Stimulated activated memory B cell treated with anti-CD40 and anti-IgM and Interleukin-4, amounts not matched to agents 10 μg/mL and 1 μg/mL and 100 μg/mL, for 72 hours (primary cell): ENCODE measurements around the gene SDHAF1.
"Not testable (repeated sequence)": the region's sequence is repeated elsewhere in the genome, so short reads cannot be mapped to it uniquely, and the experiment has no call there.

Experiments
- ATAC-seq: fragments of 150-1000 bp; cut with Tn5 transposase; 2 replicates; pipeline ENCODE4 v1.10.0; 2021
- H3K27ac Mint-ChIP-seq: one replicate; pipeline ENCODE4 v1.8.0; 2022; ENCODE audit warnings: mild to moderate bottlenecking, mixed read lengths
- H3K27me3 Mint-ChIP-seq: one replicate; pipeline ENCODE4 v1.8.0; 2022; ENCODE audit warnings: mixed read lengths
- H3K36me3 Mint-ChIP-seq: one replicate; pipeline ENCODE4 v1.8.0; 2022; ENCODE audit warnings: mixed read lengths
- H3K4me1 Mint-ChIP-seq: one replicate; pipeline ENCODE4 v1.8.0; 2022; ENCODE audit warnings: mixed read lengths
- H3K4me3 Mint-ChIP-seq: one replicate; pipeline ENCODE4 v1.8.0; 2022; ENCODE audit warnings: mild to moderate bottlenecking, moderate library complexity, mixed read lengths
- H3K9me3 Mint-ChIP-seq: one replicate; pipeline ENCODE4 v1.8.0; 2022; ENCODE audit warnings: mixed read lengths

The SDHAF1 gene

DNA sequence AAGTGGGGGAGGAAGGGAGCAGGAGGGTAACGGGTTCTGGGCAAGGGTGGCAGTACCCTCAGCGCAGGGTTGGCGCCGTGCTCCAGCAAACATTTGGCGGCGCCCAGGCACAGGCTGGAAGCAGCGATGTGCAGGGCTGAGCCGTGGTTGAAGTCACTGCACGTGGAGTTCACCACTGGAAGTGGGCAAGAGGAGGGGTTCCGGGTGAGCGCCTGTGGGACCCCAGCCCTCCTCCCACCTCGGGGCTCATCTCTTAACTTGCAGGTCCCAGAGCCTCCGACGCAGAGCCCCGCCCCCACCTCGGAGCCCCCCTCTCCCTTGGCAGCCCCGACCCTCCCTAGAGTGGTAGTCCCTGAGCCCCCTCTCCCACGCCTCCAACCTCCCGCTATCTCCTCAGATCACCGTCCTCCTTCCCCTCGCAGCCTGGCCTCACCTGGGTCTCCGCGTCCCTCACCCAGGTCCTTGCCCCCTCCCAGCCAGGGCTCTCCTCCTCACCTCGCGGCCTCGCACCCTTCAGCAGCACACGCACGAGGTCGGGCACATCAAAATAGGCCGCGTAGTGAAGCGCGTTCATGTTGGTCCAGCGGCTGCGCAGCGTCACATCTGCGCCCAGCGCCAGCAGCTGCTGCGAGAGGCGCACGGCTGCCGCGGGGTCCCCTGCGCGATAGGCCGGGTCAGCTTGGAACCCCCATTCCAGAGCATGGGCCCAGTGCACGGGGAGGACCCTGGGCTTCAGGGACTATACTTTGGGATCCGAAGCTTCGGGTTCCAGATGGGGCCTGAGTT lies 31.3 kb downstream of the SDHAF1 start:
- Mint-ChIP-seq H3K36me3 (peaks cover 41% of the 10 kb centered on the region), H3K9me3 (no peaks in the 10 kb centered on the region)

DNA sequence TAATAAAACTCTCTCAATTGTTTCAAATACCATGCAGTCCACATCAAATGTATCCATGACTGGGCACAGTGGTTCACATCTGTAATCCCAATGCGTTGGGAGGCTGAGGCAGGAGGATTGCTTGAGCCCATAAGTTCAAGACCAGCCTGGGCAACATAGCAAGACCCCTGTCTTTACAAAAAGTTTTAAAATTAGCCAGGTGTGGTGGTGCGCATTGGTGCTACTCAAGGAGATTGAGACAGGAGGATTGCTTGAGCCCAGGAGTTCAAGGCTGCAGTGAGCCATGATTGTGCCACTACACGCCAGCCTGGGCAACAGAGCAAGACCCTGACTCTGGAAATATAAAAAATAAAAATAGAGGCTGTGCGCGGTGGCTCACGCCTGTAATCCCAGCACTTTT lies 32.7 kb downstream of the SDHAF1 start:
- H3K4me3 Mint-ChIP-seq = no peak overlapping the region
- no peaks in the 10 kb centered on the region for H3K9me3 Mint-ChIP-seq
- peaks cover 40% of the 10 kb centered on the region for H3K36me3 Mint-ChIP-seq
- no peak overlapping the region for H3K27ac Mint-ChIP-seq
- no peaks in the 10 kb centered on the region for H3K27me3 Mint-ChIP-seq
- ATAC-seq = no peak
- peaks cover 4% of the 10 kb centered on the region for H3K4me1 Mint-ChIP-seq

More for the DNA sequence above, 31.3 kb downstream of the SDHAF1 start:
- no peaks in the 10 kb centered on the region for H3K4me1 Mint-ChIP-seq
- no peak for ATAC-seq
- no peak overlapping the region for H3K4me3 Mint-ChIP-seq
- H3K27me3 Mint-ChIP-seq = no peaks in the 10 kb centered on the region
- no peak overlapping the region for H3K27ac Mint-ChIP-seq

DNA sequence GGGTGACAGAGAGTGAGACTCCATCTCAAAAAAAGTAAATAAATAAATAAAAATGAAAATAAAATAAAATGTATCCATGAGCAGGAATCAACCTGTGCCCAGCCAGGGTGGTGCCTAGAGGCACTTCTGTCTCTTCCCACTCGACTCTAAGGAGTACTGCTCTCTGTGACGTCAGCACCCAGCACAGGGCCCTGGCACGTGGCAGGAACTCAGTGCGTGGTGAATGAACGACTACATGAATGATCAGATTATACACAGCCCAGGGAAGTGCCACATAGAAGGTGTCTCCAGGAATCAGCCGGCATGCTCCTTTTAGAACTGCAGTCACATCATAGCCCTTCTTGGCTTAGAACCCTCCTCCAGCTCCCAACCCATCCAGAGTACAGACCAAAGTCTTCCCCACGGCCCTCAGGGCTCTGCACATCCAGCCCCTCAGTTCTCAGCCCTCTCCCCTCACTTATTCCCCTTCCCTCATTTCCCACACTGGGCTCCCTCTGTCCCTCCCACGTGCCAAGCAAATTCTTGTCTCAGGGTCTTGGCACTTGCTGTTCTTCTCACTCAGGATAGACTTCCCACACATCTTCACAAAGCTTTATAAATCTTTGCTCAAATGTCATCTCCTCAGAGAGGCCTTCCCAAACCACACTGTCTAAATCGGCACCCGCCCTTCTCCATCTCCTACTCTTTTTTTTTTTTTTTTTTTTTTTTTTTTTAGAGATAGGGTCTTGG lies 33.5 kb downstream of the SDHAF1 start:
- Mint-ChIP-seq H3K36me3 (peaks cover 33% of the 10 kb centered on the region), H3K9me3 (no peaks in the 10 kb centered on the region), H3K4me3 (no peak overlapping the region), H3K27me3 (no peaks in the 10 kb centered on the region), H3K27ac (no peak overlapping the region), H3K4me1 (peaks cover 7% of the 10 kb centered on the region)
- no peak for ATAC-seq

DNA sequence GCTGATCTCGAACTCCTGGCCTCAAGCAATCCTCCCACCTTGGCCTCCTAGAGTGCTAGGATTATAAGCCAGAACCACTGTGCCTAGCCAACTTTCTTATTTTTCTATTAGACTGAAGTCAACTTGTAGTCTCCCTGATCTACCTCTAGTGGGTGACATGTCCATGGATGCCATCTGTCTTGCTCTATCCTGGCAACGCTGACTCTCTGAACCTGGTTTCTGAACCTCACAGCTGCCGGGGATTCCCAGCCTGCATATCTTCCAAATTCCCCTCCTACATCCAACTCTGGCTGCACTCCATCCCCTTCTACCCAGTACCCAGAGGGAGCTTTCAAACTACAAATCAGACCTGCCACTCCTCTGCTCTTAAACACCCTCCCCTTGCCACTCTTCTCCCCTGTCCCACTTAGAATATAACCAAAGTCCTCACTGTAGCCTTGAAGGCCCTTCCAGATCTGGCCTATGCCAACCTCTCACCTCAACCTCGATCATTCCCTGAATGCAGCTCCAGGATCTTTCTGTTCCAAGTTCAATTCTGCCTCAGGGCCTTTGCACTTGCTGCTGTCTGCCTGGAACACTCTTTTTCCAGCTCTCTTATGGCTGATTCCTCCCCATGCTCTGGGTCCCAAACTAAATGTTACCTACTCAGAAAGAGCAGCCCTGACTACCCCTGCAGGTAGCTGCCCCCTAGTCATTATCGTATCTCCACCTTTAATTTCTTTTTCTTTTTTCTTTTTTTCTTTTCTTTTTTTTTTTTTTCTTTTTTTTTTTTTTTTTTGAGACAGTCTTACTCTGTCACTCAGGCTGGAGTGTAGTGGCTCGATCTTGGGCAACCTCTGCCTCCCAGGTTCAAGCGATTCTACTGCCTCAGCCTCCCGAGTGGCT lies 35.5 kb downstream of the SDHAF1 start:
- no peaks in the 10 kb centered on the region for H3K27me3 Mint-ChIP-seq
- H3K36me3 Mint-ChIP-seq = peaks cover 40% of the 10 kb centered on the region
- no peaks in the 10 kb centered on the region for H3K9me3 Mint-ChIP-seq
- peaks cover 7% of the 10 kb centered on the region for H3K4me1 Mint-ChIP-seq
- ATAC-seq = no peak
- H3K27ac Mint-ChIP-seq = no peak overlapping the region
- H3K4me3 Mint-ChIP-seq = no peak overlapping the region

DNA sequence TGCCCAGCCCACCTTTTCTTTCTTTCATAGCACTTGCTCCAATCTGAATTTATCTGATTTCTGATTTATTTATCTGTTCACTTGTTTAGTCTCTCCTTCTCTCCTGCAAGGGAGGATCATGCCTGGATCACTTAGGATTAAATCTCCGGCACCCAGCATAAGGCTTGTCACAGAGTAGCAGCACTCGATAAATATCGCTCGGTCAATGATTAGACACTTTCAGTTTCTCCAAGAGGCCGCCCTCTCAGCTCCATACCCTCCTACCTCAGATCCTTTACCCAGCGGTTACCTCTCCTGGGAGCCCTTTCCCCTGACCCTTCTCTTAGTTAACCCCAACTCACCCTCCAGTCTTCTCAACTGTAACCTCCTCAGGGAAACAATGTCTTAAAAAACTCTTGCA lies 36.3 kb downstream of the SDHAF1 start:
- Mint-ChIP-seq H3K4me1 (peaks cover 7% of the 10 kb centered on the region), H3K36me3 (peaks cover 45% of the 10 kb centered on the region), H3K27ac (no peak overlapping the region), H3K27me3 (no peaks in the 10 kb centered on the region), H3K4me3 (no peak overlapping the region), H3K9me3 (no peaks in the 10 kb centered on the region)
- ATAC-seq = no peak

DNA sequence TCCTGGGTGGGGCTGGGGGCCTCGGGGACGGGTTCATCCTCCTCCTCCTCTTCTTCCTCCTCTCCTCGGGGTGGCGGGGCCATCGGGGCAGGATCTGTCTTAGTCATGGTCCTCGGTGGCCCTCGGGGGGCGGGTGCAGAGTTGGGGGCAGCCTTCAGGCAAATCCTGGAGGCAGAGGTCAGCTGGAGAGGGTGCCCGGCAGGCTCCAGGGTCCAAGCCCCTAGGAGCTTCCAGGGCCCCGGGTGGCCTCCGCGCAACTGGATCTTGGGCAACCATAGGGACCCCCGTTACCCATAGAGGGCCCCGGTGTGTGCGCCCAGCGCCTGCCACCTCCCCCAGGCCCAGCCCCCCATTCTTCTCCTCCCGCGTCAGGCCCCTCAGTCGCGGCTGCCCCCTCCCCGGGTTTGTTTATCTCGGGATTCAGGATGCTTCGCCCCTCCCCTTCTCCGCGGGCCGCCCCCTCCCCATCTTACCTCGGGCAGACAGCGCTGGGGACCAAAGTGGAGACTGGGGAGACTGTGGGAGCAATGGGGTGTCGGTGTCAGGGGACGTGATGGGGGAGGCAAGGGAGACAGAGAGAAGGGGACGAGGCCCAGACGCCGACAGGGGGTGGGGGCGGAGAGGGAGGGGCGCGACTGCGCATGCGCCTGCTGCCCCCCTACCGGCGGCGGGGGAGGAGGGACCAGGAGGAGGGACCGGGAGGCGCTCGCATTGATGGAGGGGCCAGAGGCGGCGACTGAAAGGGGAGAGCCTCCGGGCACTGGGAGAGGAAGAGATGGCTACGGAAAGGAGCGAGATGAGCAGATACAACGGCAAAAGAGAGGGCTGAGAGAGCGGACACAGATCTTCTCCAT lies 37.5 kb downstream of the SDHAF1 start, which contains the start of gene CLIP3:
Gene CLIP3 (minus strand): TSS at position 623 of the 854 bp plus-strand sequence. CDS start 516 bp downstream, at position 107.
- peaks cover 52% of the 10 kb centered on the region for H3K36me3 Mint-ChIP-seq
- peak; percentile 32 for ATAC-seq
- H3K27ac Mint-ChIP-seq = no peak within 1 kb of the TSS
- H3K9me3 Mint-ChIP-seq = no peaks in the 10 kb centered on the region
- no peaks in the 10 kb centered on the region for H3K27me3 Mint-ChIP-seq
- H3K4me3 Mint-ChIP-seq = peak within 1 kb of the TSS; percentile 29
- H3K4me1 Mint-ChIP-seq = peaks cover 7% of the 10 kb centered on the region

DNA sequence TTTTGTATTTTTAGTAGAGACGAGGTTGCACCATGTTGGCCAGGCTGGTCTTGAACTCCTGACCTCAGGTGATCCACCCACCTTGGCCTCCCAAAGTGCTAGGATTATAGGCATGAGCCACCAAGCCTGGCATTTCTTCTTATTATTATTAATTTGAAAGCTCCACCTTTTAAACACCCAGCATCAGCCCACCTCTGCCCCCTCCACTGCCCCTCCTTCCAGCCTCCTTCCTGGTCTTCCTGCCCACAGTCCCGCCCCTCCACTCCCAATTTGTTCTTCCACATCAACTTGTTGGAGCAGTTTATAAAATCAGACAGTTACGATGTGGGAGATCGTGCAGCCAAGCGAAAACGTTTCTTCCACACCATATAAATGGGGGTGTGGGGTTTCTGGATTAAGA lies 45.5 kb downstream of the SDHAF1 start:
- Mint-ChIP-seq H3K9me3 (no peaks in the 10 kb centered on the region), H3K27me3 (no peaks in the 10 kb centered on the region), H3K27ac (no peak overlapping the region), H3K4me1 (no peaks in the 10 kb centered on the region), H3K4me3 (no peak overlapping the region), H3K36me3 (peaks cover 15% of the 10 kb centered on the region)
- ATAC-seq = no peak

DNA sequence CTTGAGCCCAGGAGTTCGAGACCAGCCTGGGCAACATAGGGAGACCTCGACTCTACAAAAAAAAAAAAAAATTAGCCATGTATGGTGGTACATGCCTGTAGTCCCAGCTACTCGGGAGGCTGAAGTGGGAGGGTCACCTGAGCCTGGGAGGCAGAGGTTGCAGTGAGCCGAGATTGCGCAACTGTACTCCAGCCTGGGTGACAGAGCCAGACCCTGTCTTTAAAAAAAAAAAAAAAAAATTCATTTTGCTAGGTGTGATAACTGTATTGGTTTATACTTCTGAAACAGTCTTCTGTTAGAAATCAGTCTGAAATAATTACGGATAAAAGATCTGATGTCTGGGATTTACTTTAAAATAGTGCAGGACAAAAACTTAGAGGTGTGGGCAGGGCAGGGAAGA lies 46.1 kb downstream of the SDHAF1 start:
- ATAC-seq, H3K27ac Mint-ChIP-seq, H3K4me3 Mint-ChIP-seq, H3K4me1 Mint-ChIP-seq, H3K9me3 Mint-ChIP-seq, H3K27me3 Mint-ChIP-seq: not testable (repeated sequence)
- H3K36me3 Mint-ChIP-seq = peaks cover 16% of the 10 kb centered on the region

DNA sequence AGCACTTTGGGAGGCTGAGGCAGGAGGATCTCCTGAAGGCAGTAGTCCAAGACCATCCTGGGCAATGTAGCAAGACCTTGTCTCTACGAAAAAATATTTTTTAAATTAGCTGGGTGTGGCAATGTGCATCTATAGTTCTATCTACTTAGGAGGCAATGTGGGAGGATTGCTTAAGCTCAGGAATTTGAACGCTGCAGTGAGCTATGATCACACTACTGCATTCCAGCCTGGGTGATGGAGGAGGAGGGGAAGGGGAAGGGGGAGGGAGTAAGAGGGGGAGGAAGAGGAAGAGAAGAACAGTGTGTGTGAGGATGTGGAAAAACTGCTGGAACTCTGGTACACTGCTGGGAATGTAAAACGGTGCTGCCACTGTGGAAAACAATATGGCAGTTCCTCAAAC lies 46.8 kb downstream of the SDHAF1 start:
- Mint-ChIP-seq H3K4me1 (no peaks in the 10 kb centered on the region), H3K36me3 (peaks cover 19% of the 10 kb centered on the region), H3K9me3 (no peaks in the 10 kb centered on the region), H3K4me3 (no peak overlapping the region), H3K27ac (no peak overlapping the region), H3K27me3 (no peaks in the 10 kb centered on the region)
- ATAC-seq = no peak

DNA sequence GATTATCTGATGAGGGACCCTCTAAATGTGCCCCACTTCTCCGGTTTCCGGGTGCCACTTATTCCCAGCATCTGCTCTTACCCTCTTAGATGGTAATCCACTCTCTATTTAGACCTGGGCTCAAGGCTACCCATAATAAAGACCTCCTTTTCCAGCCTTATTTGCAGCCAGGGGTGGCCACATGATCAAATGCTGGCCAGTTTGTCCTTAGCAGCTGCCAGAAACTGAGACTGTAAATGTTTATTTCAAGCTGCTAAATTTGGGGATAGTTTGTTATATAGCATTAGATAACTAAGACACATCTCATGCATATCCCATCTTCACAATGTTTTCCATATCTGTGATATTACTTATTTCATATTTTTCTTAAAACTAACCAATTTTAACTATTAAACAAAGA lies 49.0 kb downstream of the SDHAF1 start:
- no peaks in the 10 kb centered on the region for H3K27me3 Mint-ChIP-seq
- peaks cover 13% of the 10 kb centered on the region for H3K36me3 Mint-ChIP-seq
- H3K27ac Mint-ChIP-seq = no peak overlapping the region
- ATAC-seq = no peak
- no peak overlapping the region for H3K4me3 Mint-ChIP-seq
- H3K9me3 Mint-ChIP-seq = no peaks in the 10 kb centered on the region
- no peaks in the 10 kb centered on the region for H3K4me1 Mint-ChIP-seq
